HG03025 (cell line): ENCODE results near the gene CDH13.

ENCODE experiments used
- ATAC-seq: cut with Tn5 transposase; IDR thresholded peaks from one replicate; pipeline ENCODE4 v1.9.1; 2021; ENCODE audit warnings: mild to moderate bottlenecking, moderate library complexity; ENCODE audit not compliant: unreplicated experiment, low FRiP score

CDH13 gene

DNA sequence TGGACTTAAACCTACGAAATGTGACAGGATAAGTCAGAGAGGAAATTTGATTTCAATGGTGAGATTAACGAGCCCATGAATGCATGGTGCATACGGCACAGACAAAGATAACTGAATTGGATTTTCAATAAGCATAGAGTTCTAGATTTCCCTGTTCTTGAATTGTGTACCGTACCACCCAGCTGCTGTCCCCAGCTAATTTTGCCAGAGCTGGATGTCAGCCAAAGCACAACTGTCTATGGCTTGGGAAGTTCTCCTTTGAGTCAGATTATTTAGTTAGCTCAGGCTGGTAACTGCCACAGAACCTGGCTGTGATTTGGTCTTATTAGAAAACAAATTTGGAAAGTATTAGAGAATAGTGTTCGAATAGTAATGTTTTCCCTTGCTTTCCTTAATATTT is 143.1 kb downstream of the CDH13 start:
- ATAC-seq, result no peak

- no peak for ATAC-seq
These were observed 145.4 kb downstream of the CDH13 start for GRCh38 chr16:82772215-82772614.

DNA sequence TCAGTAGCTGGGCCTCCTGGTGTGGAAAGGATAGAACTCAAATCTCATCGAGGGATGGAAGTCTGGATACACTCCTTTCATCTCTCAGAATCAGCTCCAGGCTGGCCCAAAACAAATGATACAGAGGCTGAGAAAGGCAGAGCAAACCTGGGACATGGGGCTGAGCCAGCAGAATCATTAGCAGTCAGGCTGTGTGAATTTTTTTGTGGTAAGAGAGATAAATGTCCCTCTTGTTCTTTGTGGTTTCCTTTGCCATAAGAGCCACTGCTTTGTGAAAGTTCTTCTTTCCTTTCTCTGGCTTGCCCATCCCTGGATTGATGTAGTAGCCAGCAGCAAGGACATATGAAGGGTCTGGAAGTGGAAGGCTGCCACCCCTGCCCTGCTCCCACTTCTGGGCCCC is 146.2 kb downstream of the CDH13 start:
- no peak for ATAC-seq

DNA sequence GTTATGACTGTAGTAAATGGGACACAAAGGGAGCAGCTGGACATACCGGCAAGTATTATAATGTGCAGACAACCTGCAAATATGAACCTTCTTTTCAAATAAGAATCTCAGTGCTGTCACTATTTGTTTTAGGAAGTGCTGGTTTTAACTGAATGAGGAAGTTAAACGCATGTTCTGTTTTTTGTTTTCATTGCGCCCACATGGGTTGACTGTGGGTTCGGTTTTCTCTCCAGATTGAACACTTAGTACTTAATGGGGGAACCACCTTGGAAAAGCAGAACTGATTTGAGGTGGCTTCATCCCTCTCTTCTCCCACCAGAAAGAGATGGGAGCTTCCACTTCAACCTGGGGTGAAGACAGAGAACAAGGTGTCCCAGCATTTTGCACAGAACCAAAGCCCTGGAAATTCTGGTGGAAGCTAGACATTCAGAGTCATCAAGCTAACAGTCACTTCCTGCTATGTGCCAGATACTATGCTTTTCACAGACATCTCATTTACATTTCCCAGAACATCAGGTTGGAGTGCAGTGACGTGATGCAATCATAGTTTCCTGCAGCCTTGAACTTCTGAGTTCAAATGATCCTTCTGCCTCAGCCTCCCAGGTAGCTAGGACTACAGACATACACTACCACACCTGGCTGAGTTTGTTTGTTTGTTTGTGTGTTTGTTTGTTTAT is 149.8 kb downstream of the CDH13 start:
- ATAC-seq, result no peak

DNA sequence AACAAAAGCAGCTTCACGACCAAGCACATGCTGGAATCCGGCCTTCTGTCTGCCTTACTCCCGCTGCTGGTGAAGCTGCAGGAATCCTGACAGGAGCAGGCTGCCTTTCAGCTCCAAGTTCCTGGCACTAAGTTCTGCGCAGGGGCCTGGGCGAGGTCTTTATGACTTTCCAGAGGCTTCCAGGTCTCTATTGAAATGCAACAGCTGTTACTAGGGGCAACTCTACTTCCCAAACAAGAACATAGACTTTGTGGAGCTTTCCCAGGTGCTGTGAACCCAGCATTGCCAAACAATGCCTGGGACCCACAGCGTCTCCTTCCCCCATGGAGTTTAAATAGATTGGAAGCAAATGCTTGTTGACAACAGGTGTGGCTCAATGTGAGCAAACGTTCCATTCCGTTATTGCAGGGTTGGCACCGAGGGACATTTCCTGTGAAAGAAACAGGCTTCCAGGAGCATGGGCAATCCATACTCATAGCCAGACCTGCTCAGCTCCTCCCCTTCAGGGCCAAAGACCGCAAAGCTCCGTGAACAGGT is 156.0 kb downstream of the CDH13 start:
- no peak for ATAC-seq

- no peak for ATAC-seq
These were observed 157.3 kb downstream of the CDH13 start for GRCh38 chr16:82783933-82784572.

DNA sequence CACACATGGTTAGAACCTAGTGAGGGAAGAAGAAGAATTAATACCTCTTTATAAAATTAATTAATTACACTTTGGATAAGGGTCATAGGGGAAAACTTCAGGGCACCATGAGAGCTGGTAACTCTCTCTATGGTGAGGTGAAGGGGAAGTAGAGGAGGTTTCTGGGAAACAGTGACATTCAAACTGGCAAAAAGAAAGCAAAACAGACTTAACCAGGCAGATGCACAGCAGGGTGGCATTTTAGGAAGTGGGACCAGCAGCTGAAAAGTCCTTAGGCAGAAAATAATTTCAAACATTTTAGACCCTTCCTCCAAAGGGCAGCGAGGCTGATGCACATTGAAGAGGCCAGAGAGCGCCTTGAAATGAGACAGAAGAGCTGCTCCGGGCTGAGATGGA is 157.8 kb downstream of the CDH13 start:
- no peak for ATAC-seq

DNA sequence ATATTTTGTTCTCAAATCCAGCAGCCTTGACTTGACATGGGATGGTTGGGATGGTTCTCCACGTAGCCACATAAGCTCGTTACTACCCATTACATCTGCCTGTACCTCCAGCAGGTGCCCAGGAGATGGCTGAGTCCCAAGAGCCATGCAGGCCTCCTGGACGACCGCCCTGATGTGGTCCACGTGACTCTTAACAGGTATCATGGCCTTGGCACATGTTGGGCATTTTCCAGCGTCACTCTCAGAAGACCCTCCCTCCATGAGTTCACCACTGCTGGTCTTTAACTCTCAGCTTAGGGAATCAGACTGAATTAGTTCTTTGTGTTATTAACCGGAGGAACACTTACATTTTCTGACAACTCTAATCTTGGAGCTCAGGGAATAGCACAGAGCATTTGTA is 161.5 kb downstream of the CDH13 start:
- no peak for ATAC-seq

- no peak for ATAC-seq
These were observed 162.2 kb downstream of the CDH13 start for GRCh38 chr16:82788919-82789318.

DNA sequence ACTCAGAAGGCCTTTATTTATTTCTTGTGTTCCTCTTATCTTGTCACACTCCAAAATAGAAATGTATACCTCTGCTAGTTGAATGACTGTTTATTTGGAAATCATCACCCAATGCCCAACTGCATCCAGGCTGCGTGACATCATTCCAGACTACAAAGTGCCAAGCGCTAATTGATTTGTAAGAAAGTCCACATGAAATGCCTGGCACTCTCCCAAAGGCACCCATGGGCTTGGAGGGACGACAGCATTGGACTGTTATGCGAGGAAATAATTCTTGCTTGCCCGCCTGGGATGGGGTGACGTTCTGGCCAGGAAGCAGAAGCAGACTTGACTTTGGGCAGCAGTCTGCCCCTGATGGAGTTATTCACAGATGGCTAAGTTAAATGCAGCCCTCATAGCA is 165.9 kb downstream of the CDH13 start:
- ATAC-seq, result no peak

DNA sequence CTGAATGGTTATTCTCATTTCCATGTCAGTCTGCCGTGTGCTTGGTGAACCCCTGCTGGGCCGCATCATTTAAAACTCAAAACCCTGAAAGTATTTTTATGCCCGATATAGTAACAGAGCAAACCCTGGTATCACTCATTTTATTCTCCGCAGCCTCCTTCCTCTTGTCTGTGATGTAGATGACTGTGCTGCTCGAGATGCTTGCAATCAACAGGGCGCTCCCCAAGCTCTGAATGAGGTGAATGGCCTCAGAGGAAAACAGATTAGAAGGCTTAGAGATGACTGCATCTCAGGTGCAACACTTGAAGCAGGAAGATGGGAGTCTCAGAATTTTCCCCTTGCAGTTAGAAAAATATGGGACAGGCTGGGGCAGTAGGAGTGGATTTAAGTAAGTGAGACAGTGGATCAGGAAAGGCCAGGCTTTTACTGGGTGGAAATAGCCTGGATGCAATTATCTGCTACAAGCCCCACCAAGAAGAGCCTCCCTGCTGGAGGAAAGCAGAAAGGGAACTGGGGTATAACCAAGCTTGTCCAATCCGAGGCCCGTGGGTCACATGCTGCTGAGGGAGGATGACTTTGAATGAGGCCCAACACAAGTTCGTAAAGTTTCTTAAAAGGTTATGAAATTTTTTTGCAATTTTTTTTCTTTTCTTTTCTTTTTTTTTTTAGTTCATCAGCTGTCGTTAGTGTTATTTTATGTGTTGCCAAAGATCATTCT is 166.9 kb downstream of the CDH13 start:
- ATAC-seq, result no peak

GRCh38 chr16:82796047-82796446 is 169.3 kb downstream of the CDH13 start:
- no peak for ATAC-seq

GRCh38 chr16:82801361-82801760 is 174.6 kb downstream of the CDH13 start:
- ATAC-seq, result no peak

GRCh38 chr16:82805866-82806265 is 179.1 kb downstream of the CDH13 start:
- no peak for ATAC-seq

DNA sequence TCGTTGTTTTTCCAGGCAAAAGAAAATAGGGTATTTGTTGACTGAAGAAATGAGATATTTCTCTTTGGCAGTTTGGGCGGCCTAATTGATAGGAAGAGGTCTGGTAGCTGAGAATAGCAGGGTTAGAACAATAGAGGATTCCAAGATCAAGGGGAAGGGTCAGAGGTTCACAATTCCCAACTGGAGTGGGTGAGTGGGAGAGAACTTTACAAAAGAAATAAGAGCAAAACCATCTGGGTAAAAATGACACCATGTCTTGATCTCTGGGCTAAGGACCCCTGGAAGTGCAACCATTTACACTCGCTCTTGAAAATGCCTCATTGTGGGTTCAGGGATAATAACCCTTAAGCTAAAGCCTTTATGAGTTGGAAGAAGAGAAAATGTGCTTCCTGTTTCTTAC is 180.5 kb downstream of the CDH13 start:
- ATAC-seq, result no peak

DNA sequence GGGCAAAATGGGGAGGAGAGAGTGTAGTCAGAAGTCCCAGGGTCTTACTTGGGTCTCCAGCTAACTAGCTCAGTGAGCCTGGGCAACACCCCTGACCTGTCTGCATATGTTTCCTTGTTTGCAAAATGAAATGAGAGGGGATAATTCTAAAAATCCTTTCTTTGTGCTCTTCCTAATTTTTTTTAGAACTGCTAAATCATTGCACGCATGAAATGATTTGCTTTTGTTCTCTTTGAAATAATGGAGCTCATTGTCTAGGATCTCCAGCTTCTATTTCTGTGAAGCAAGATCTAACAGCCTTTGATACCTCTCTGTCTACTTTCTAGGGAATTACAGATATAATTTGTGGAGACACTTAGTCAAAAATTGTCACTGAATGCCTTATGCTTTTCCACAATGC is 181.3 kb downstream of the CDH13 start:
- no peak for ATAC-seq

DNA sequence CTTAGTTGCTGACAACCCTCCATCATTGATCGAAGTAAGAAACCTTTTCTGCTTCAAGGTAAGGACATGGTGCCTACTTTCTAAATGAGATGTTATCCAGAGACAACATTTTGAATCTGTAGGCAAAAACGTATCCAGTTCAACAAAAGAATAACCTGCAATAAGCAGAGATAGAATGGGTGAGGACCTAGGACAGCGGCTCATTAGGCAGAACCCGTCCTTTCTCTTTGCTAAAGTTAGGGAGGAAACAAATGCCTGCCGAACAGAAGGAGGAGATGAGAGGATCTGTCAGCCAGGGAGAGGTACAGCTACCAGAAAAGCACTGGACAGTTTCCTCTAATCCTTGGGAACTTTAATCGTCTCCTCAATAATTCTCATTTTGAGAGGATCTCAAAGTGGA is 183.3 kb downstream of the CDH13 start:
- no peak for ATAC-seq

- ATAC-seq, result no peak
These were observed 187.3 kb downstream of the CDH13 start for GRCh38 chr16:82814059-82814458.

DNA sequence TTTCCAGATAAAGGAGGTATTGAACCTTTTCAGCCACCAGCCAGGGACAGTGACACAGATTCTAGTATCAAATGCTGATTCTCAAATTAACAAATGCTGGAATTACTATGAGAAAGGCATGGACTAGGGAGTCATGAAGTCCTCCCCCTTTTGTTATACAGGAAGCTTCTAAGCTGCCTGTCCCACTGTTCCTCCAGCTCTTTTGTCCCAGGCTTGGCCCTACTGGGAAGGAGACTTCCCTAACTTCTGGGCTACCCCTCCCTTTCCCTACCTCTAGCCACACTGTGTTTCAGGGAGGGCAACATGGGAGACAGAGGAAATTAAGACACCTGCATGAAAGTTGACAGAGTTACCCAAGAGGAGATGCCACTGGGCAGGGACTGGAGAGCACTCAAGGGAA is 192.5 kb downstream of the CDH13 start:
- ATAC-seq, result no peak

GRCh38 chr16:82820855-82821254 is 194.1 kb downstream of the CDH13 start:
- ATAC-seq, result no peak

GRCh38 chr16:82824408-82824807 is 197.6 kb downstream of the CDH13 start:
- ATAC-seq, result no peak

- no peak for ATAC-seq
These were observed 202.5 kb downstream of the CDH13 start for GRCh38 chr16:82829301-82829700.
